H9 (cell line): Measurements from ENCODE around the gene C3. TPM values are rescaled to one million over a fixed set of nuclear protein-coding genes. Genes with fewer than 3 reads are reported as not detected.
"Not testable (repeated sequence)": the region's sequence is repeated elsewhere in the genome, so short reads cannot be mapped to it uniquely, and the experiment has no call there.

Experiments
- DNase-seq: peaks from one replicate; pipeline ENCODE4 v3.0.0-alpha.2; 2017
- H2AFZ ChIP-seq: one replicate; pipeline ENCODE4 v1.6.1; 2013; ENCODE audit warnings: mild to moderate bottlenecking, low read length, control low read depth, moderate library complexity
- H2AK5ac ChIP-seq: 2 replicates; pipeline ENCODE4 v1.6.1; 2013; ENCODE audit warnings: low read length, control low read depth, mixed read lengths; ENCODE audit not compliant: insufficient read length
- H2BK120ac ChIP-seq: one replicate; pipeline ENCODE4 v1.6.1; 2013; ENCODE audit warnings: low read depth, mild to moderate bottlenecking, low read length, control low read depth, inconsistent platforms; ENCODE audit not compliant: poor library complexity, severe bottlenecking
- H2BK12ac ChIP-seq: 2 replicates; pipeline ENCODE4 v1.6.1; 2013; ENCODE audit warnings: low read length, control low read depth, mixed read lengths, low read depth; ENCODE audit not compliant: insufficient read length
- H2BK15ac ChIP-seq: 2 replicates; pipeline ENCODE4 v1.6.1; 2013; ENCODE audit warnings: low read depth, low read length, control low read depth
- H2BK20ac ChIP-seq: one replicate; pipeline ENCODE4 v1.6.1; 2013; ENCODE audit warnings: low read depth, mild to moderate bottlenecking, low read length, control low read depth, inconsistent platforms; ENCODE audit not compliant: poor library complexity, severe bottlenecking
- H2BK5ac ChIP-seq: 2 replicates; pipeline ENCODE4 v1.6.1; 2013; ENCODE audit warnings: low read length, control low read depth, mixed read lengths; ENCODE audit not compliant: insufficient read length
- H3K14ac ChIP-seq: 2 replicates; pipeline ENCODE4 v1.6.1; 2013; ENCODE audit warnings: low read length, control low read depth; ENCODE audit not compliant: insufficient read depth
- H3K18ac ChIP-seq: 2 replicates; pipeline ENCODE4 v1.6.1; 2013; ENCODE audit warnings: low read depth, mild to moderate bottlenecking, mixed read lengths, low read length, control low read depth; ENCODE audit not compliant: insufficient read length
- H3K23ac ChIP-seq: 2 replicates; pipeline ENCODE4 v1.6.1; 2013; ENCODE audit warnings: low read length, control low read depth, mixed read lengths, low read depth; ENCODE audit not compliant: insufficient read length
- H3K23me2 ChIP-seq: 2 replicates; pipeline ENCODE4 v1.6.1; 2013; ENCODE audit warnings: low read depth, mild to moderate bottlenecking, mixed read lengths, low read length, control low read depth; ENCODE audit not compliant: insufficient read length, poor library complexity, severe bottlenecking
- H3K27ac ChIP-seq: 2 replicates; pipeline ENCODE4 v1.5.1; 2013; ENCODE audit warnings: low read length, control low read depth, mixed read lengths, low read depth; ENCODE audit not compliant: insufficient read length
- H3K27me3 ChIP-seq: 2 replicates; pipeline ENCODE4 v1.6.1; 2013; ENCODE audit warnings: low read length, control low read depth, inconsistent platforms; ENCODE audit not compliant: insufficient read depth
- H3K4ac ChIP-seq: 2 replicates; pipeline ENCODE4 v1.6.1; 2013; ENCODE audit warnings: low read depth, mild to moderate bottlenecking, control low read depth, inconsistent platforms, low read length, moderate library complexity
- H3K4me1 ChIP-seq: 2 replicates; pipeline ENCODE4 v1.6.1; 2013; ENCODE audit warnings: low read length, control low read depth, inconsistent platforms; ENCODE audit not compliant: insufficient read depth
- H3K4me2 ChIP-seq: 2 replicates; pipeline ENCODE4 v1.6.1; 2013; ENCODE audit warnings: low read length, control low read depth, mixed read lengths; ENCODE audit not compliant: insufficient read length, insufficient read depth
- H3K56ac ChIP-seq: 2 replicates; pipeline ENCODE4 v1.6.1; 2013; ENCODE audit warnings: low read depth, mild to moderate bottlenecking, mixed read lengths, low read length, control low read depth; ENCODE audit not compliant: insufficient read length
- H3K79me1 ChIP-seq: 2 replicates; pipeline ENCODE4 v1.6.1; 2013; ENCODE audit warnings: low read depth, mild to moderate bottlenecking, moderate library complexity, low read length, control low read depth, inconsistent platforms; ENCODE audit not compliant: insufficient read depth, poor library complexity, severe bottlenecking
- H3K79me2 ChIP-seq: 2 replicates; pipeline ENCODE4 v1.6.1; 2013; ENCODE audit warnings: low read length, control low read depth, inconsistent platforms; ENCODE audit not compliant: insufficient read depth
- H3K9ac ChIP-seq: 2 replicates; pipeline ENCODE4 v1.6.1; 2013; ENCODE audit warnings: low read length, control low read depth, mixed read lengths; ENCODE audit not compliant: insufficient read length; ENCODE audit errors: extremely low read depth
- H3K9me3 ChIP-seq: one replicate; pipeline ENCODE4 v1.6.1; 2013; ENCODE audit warnings: low read depth, low read length, inconsistent platforms; ENCODE audit not compliant: control insufficient read depth
- H3T11ph ChIP-seq: one replicate; pipeline ENCODE4 v1.6.1; 2013; ENCODE audit warnings: mild to moderate bottlenecking, low read length, control low read depth, inconsistent platforms
- H4K20me1 ChIP-seq: one replicate; pipeline ENCODE4 v1.6.1; 2013; ENCODE audit not compliant: control insufficient read depth, insufficient read length, insufficient read depth
- H4K5ac ChIP-seq: 2 replicates; pipeline ENCODE4 v1.6.1; 2013; ENCODE audit warnings: low read depth, mild to moderate bottlenecking, mixed read lengths, low read length, control low read depth; ENCODE audit not compliant: insufficient read length
- H4K8ac ChIP-seq: replicated peaks from 2 replicates; pipeline ENCODE4 v1.6.1; 2013; ENCODE audit warnings: low read length, control low read depth, mixed read lengths, low read depth; ENCODE audit not compliant: insufficient read length
- H4K91ac ChIP-seq: 2 replicates; pipeline ENCODE4 v1.6.1; 2013; ENCODE audit warnings: low read depth, mild to moderate bottlenecking, moderate library complexity, mixed read lengths, low read length, control low read depth; ENCODE audit not compliant: insufficient read length
- H3K27ac Mint-ChIP-seq, 3 experiments: 2 replicates in 2 of 3; 3 replicates in 1 of 3; pipeline ENCODE4 v1.8.0; 2020 to 2021; ENCODE audit warnings: mixed read lengths in 3 of 3, mild to moderate bottlenecking in 1 of 3, moderate library complexity in 1 of 3
- H3K27me3 Mint-ChIP-seq: 2 replicates; pipeline ENCODE4 v1.8.0; 2021; ENCODE audit warnings: low read depth, mild to moderate bottlenecking, moderate library complexity, mixed read lengths
- H3K36me3 Mint-ChIP-seq, 3 experiments: 2 replicates in 2 of 3; 3 replicates in 1 of 3; pipeline ENCODE4 v1.8.0; 2020 to 2021; ENCODE audit warnings: low read depth in 3 of 3, mixed read lengths in 3 of 3; ENCODE audit not compliant: insufficient read depth in 1 of 3
- H3K4me1 Mint-ChIP-seq, 2 experiments: 2 replicates each; pipeline ENCODE4 v1.8.0; 2020; ENCODE audit warnings: mixed read lengths in 2 of 2
- H3K4me3 Mint-ChIP-seq, 2 experiments: 2 replicates in 1 of 2; 3 replicates in 1 of 2; pipeline ENCODE4 v1.8.0; 2020 to 2021; ENCODE audit warnings: mild to moderate bottlenecking in 2 of 2, mixed read lengths in 2 of 2, moderate library complexity in 1 of 2
- H3K9me3 Mint-ChIP-seq, 2 experiments: 2 replicates in 1 of 2; 3 replicates in 1 of 2; pipeline ENCODE4 v1.8.0; 2020; ENCODE audit warnings: mild to moderate bottlenecking in 2 of 2, mixed read lengths in 2 of 2, moderate library complexity in 1 of 2
- CTCF ChIP-seq: fragments of 200-600 bp; sonication (generic); conservative IDR thresholded peaks from 3 replicates; pipeline ENCODE4 v1.8.0; 2021; ENCODE audit warnings: antibody characterized with exemption, mild to moderate bottlenecking
- WGBS: extraction: QIAGEN DNeasy Blood & Tissue Kit; methylation state at CpG from one replicate; pipeline ENCODE4 v1.1.7; 2013; ENCODE audit warnings: missing lambda C conversion rate, low lambda C conversion rate, mixed read lengths; ENCODE audit not compliant: insufficient read length; ENCODE audit errors: extremely low coverage; 5-methylcytosine and 5-hydroxymethylcytosine counted together
- total RNA-seq: library from RNA; stranded (reverse); gene quantifications from 2 replicates; pipeline ENCODE4 v1.2.1, GENCODE V29; 2021

The C3 gene
- total RNA-seq, 1 experiment from 2014 or later = 5.9 TPM

DNA sequence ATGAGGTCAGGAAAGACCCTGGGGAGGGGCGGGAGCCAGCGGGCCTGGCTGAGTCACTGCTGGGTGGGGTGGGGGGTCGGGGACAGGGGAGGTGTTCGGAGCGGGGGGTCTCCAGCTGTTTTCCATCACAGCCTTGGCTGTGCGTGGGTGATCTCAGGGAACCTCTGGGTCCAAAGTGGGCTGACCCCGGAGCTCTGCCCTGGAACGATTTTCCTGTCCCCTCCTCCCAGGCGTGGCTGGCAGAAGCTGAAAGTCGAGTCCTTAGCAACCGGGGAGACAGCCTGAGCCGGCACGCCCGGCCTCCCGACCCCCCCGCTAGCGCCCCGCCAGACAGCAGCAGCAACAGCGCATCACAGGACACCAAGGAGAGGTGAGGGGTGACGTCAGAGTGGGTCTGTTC, 29.6 kb upstream of the C3 start:
- H3K4me1 Mint-ChIP-seq = peaks cover 5 to 9% of the 10 kb centered on the region in 2 experiments; a peak in 2 of 4 replicates
- H2BK12ac ChIP-seq = no peak overlapping the region
- no peak overlapping the region for H3T11ph ChIP-seq
- no peak overlapping the region for H4K8ac ChIP-seq
- no peak overlapping the region for H4K5ac ChIP-seq
- H2AFZ ChIP-seq = no peak overlapping the region
- no peaks in the 10 kb centered on the region; the same call in 1 of the 2 replicates for H3K79me2 ChIP-seq
- H3K36me3 Mint-ChIP-seq = peaks cover 34 to 72% (median 69%) of the 10 kb centered on the region in 3 experiments
- H3K4me1 ChIP-seq = no peaks in the 10 kb centered on the region; the same call in 1 of the 2 replicates
- no peak overlapping the region for H3K14ac ChIP-seq
- H3K18ac ChIP-seq = no peak overlapping the region
- H2BK20ac ChIP-seq = no peak overlapping the region
- H3K4me2 ChIP-seq = no peak overlapping the region
- peaks cover 4% of the 10 kb centered on the region for H3K23me2 ChIP-seq
- H3K4ac ChIP-seq = no peak overlapping the region
- no CpG with 5 or more reads among the region's 20 CpGs for WGBS
- no peak overlapping the region for H3K56ac ChIP-seq
- H3K4me3 Mint-ChIP-seq = no peak overlapping the region; a peak in 1 of 5 replicates
- no peak overlapping the region for H2BK5ac ChIP-seq
- no peak for DNase-seq
- H3K23ac ChIP-seq = no peak overlapping the region
- TF ChIP-seq CTCF = no peak
- H3K27me3 Mint-ChIP-seq = no peaks in the 10 kb centered on the region
- no peak overlapping the region for H2AK5ac ChIP-seq
- no peaks in the 10 kb centered on the region for H3K9me3 ChIP-seq
- H3K27ac Mint-ChIP-seq = no peak overlapping the region
- no peak overlapping the region for H3K27ac ChIP-seq
- no peaks in the 10 kb centered on the region for H3K79me1 ChIP-seq
- no peaks in the 10 kb centered on the region for H3K9me3 Mint-ChIP-seq
- no peak overlapping the region for H2BK120ac ChIP-seq
- no peaks in the 10 kb centered on the region for H4K20me1 ChIP-seq
- H2BK15ac ChIP-seq = no peak overlapping the region
- no peak overlapping the region for H3K9ac ChIP-seq
- H3K27me3 ChIP-seq = no peaks in the 10 kb centered on the region; the same call in 1 of the 2 replicates
- H4K91ac ChIP-seq = no peak overlapping the region

- not testable (repeated sequence) for DNase-seq, H3K14ac ChIP-seq, H3K18ac ChIP-seq, H3K4me1 ChIP-seq, H3T11ph ChIP-seq, H3K9me3 ChIP-seq, H3K27me3 ChIP-seq, H4K8ac ChIP-seq, H3K4me2 ChIP-seq, H2BK15ac ChIP-seq, H3K27me3 Mint-ChIP-seq, H3K23ac ChIP-seq, H4K91ac ChIP-seq, H3K27ac Mint-ChIP-seq, H3K56ac ChIP-seq, H3K4me3 Mint-ChIP-seq, H3K23me2 ChIP-seq, H3K9ac ChIP-seq, H2AK5ac ChIP-seq, H3K9me3 Mint-ChIP-seq, H2BK12ac ChIP-seq, H2BK120ac ChIP-seq, H2BK5ac ChIP-seq, H3K79me2 ChIP-seq, H3K27ac ChIP-seq, H4K5ac ChIP-seq, H2BK20ac ChIP-seq, H3K4ac ChIP-seq, H2AFZ ChIP-seq, H4K20me1 ChIP-seq, H3K79me1 ChIP-seq
- H3K4me1 Mint-ChIP-seq = peaks cover 15 to 18% of the 10 kb centered on the region in 2 experiments
- H3K36me3 Mint-ChIP-seq = peaks cover 43 to 78% (median 76%) of the 10 kb centered on the region in 3 experiments
- WGBS = no CpG with 5 or more reads among the region's 10 CpGs
Observed at GRCh38 chr19:6748543-6748942, 28.1 kb upstream of the C3 start.
